Measurements from ENCODE around the gene RPS6KA5.
"Not testable (repeated sequence)": the region's sequence is repeated elsewhere in the genome, so short reads cannot be mapped to it uniquely, and the experiment has no call there.

RPS6KA5 gene

GRCh38 chr14:91060351-91061055 is at the start of gene RPS6KA5:
TSS of gene RPS6KA5 (minus strand) at chr14:91060641. CDS start at chr14:91060434, 207 bp downstream.
- peak; percentile 100 for DNase-seq

GRCh38 chr14:91108941-91109611 is 48.6 kb upstream of the RPS6KA5 start:
- no peak for DNase-seq

- DNase-seq = no peak
These were observed 42.7 kb upstream of the RPS6KA5 start for GRCh38 chr14:91103116-91103515.

GRCh38 chr14:91100102-91100501 is 39.7 kb upstream of the RPS6KA5 start:
- no peak for DNase-seq

GRCh38 chr14:91098591-91098990 is 38.1 kb upstream of the RPS6KA5 start:
- DNase-seq = no peak

- not testable (repeated sequence) for DNase-seq
These were observed 37.2 kb upstream of the RPS6KA5 start for GRCh38 chr14:91097657-91098056.

GRCh38 chr14:91095178-91095577 is 34.7 kb upstream of the RPS6KA5 start:
- no peak for DNase-seq

GRCh38 chr14:91094772-91095171 is 34.3 kb upstream of the RPS6KA5 start:
- DNase-seq = no peak

- not testable (repeated sequence) for DNase-seq
These were observed 33.5 kb upstream of the RPS6KA5 start for GRCh38 chr14:91093743-91094472.

- no peak for DNase-seq
These were observed 31.6 kb upstream of the RPS6KA5 start for GRCh38 chr14:91092073-91092472.

- DNase-seq = no peak
These were observed 30.3 kb upstream of the RPS6KA5 start for GRCh38 chr14:91090743-91091142.

GRCh38 chr14:91089958-91090535 is 29.6 kb upstream of the RPS6KA5 start:
- DNase-seq = no peak

- DNase-seq = no peak
These were observed 28.3 kb upstream of the RPS6KA5 start for GRCh38 chr14:91088585-91089235.

- not testable (repeated sequence) for DNase-seq
These were observed 27.0 kb upstream of the RPS6KA5 start for GRCh38 chr14:91087470-91087869.

GRCh38 chr14:91084516-91084915 is 24.1 kb upstream of the RPS6KA5 start:
- DNase-seq = no peak

- DNase-seq = no peak
These were observed 21.8 kb upstream of the RPS6KA5 start for GRCh38 chr14:91082282-91082681.

GRCh38 chr14:91080071-91080470 is 19.6 kb upstream of the RPS6KA5 start:
- no peak for DNase-seq

GRCh38 chr14:91078095-91078737 is 17.8 kb upstream of the RPS6KA5 start:
- DNase-seq = no peak

GRCh38 chr14:91075553-91075952 is 15.1 kb upstream of the RPS6KA5 start:
- DNase-seq = no peak

GRCh38 chr14:91070572-91070971 is 10.1 kb upstream of the RPS6KA5 start:
- no peak for DNase-seq

GRCh38 chr14:91068642-91069041 is 8.2 kb upstream of the RPS6KA5 start:
- DNase-seq = no peak

- no peak for DNase-seq
These were observed 6.7 kb upstream of the RPS6KA5 start for GRCh38 chr14:91067186-91067585.

Measured in SHP77 treated with DMSO at 0.1 percent for 48 hours (cell line).